Measurements from ENCODE around the gene UCHL1.

GRCh38 chr4:41264212-41264611 is 7.5 kb downstream of the UCHL1 start:
- TF ChIP-seq CHCHD3 (CRISPR knock-in tag; IDR thresholded peaks at IDR 0.05) (no peak), WIZ (CRISPR knock-in tag; IDR thresholded peaks at IDR 0.05) (no peak), IRF1 (CRISPR knock-in tag; IDR thresholded peaks at IDR 0.05; ENCODE audit: low read depth) (no peak), ZFP36 (IDR thresholded peaks at IDR 0.05; ENCODE audit: borderline replicate concordance, low read depth, low read length, partially characterized antibody) (no peak), RELA (CRISPR knock-in tag; IDR thresholded peaks at IDR 0.05) (no peak), PHF8 (CRISPR knock-in tag; IDR thresholded peaks at IDR 0.05) (no peak), ERF (CRISPR knock-in tag; IDR thresholded peaks at IDR 0.05) (no peak), TCF7L2 (IDR thresholded peaks at IDR 0.05; ENCODE audit: low read depth, low read length) (no peak)
